HG03280 (cell line): ENCODE results near the gene TECTB.

ENCODE experiments used
- ATAC-seq: cut with Tn5 transposase; IDR thresholded peaks from one replicate; pipeline ENCODE4 v1.9.1; 2021; ENCODE audit warnings: mild to moderate bottlenecking, moderate library complexity; ENCODE audit not compliant: unreplicated experiment

TECTB gene

GRCh38 chr10:112345202-112345601 is 62.0 kb downstream of the TECTB start:
- no peak for ATAC-seq

- ATAC-seq = no peak
Observed at GRCh38 chr10:112345743-112346142, 62.5 kb downstream of the TECTB start.

GRCh38 chr10:112346774-112347173 is 63.6 kb downstream of the TECTB start:
- no peak for ATAC-seq

GRCh38 chr10:112347709-112348671 is 64.8 kb downstream of the TECTB start:
- no peak for ATAC-seq

GRCh38 chr10:112348759-112349158 is 65.6 kb downstream of the TECTB start:
- no peak for ATAC-seq

GRCh38 chr10:112349521-112350085 is 66.4 kb downstream of the TECTB start:
- no peak for ATAC-seq

- ATAC-seq = no peak
Observed at GRCh38 chr10:112351146-112351545, 67.9 kb downstream of the TECTB start.

GRCh38 chr10:112352044-112352443 is 68.8 kb downstream of the TECTB start:
- no peak for ATAC-seq

GRCh38 chr10:112353046-112353445 is 69.8 kb downstream of the TECTB start:
- no peak for ATAC-seq
